Measurements from ENCODE around the gene SIX2. TPM values are rescaled to one million over a fixed set of nuclear protein-coding genes. Genes with fewer than 3 reads are reported as not detected.
A peak's percentile ranks its signal among the peaks of the same experiment; 100 is the strongest.
"Not testable (repeated sequence)": the region's sequence is repeated elsewhere in the genome, so short reads cannot be mapped to it uniquely, and the experiment has no call there.

The SIX2 gene
- not detected for total RNA-seq

DNA sequence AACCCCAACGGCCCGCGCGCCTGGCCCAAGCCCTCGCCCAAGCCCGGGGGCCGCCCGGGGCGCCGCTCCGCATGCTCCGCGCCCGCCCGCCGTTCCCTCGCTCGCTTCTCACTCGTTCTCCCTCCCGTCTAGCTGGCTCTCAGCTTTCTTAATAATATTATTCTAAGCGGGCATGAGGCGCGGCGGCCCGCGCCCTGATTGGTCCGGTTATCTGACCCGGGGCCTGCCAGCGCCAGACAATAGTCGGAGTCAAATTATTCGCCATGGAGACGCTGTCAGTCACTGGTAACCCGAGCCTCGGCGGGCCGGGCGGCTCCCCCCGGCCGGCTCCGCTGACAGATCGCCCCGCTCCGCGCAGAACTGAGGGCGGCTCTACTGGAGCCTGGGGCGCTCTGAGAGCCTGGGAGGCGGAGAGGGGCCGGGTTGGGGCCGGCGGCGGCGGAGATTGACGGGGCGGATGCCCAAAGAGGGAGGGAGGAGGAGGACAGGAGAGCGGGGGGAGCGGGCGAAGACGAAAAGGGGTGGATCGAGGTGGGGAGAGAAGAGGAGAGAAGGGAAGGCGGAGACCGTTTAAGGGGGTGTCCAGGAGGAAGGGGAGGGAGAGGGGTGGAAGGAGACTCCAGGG lies at the start of gene SIX2:
SIX2 (minus strand) TSS at position 150 of the 625 bp plus-strand sequence. CDS start 342 bp downstream, outside the sequence.
- peak; percentile 54 for DNase-seq (ENCODE audit: low spot score)

DNA sequence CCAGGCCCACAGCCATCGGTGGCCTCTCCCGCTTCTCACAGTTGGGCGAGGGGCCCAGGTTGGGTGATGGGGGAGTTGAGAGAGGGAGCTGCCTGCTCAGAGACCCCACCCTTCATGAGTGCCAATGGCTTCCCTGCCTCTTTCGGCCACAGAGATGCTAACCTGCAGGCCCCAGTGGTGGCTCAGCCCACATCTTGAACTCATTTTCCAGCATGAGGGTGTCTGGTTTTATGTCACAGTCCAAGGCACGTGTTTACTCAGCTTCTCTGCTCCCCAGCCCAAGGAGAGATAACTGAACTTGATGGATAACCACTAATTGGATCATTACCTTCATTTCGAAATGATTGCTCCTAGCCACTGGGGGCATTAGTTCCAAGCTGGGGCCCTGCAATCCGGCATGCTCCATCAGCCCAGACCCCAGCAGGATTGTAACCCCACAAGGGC lies 45.9 kb upstream of the SIX2 start:
- no peak for DNase-seq (ENCODE audit: low spot score)

DNA sequence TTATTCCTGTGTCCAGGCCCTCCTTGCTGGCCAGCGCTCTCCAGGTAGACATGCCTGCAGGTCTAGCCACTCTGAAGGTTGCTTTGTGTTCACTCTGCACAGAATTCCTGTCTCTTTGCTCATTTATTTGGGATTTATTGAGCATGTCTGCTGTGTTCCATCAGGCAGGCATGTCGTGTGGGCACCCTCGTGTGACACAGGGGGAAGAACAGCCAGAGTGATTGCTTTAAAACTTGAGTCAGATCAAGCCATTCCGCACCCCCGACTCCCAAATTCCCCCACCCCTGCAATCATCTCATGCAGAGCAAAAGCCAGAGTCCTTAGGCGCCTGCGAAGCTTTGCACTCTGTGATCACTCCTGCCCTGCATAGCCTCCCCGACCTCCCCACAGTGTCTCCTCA lies 44.7 kb upstream of the SIX2 start:
- DNase-seq (ENCODE audit: low spot score): no peak

DNA sequence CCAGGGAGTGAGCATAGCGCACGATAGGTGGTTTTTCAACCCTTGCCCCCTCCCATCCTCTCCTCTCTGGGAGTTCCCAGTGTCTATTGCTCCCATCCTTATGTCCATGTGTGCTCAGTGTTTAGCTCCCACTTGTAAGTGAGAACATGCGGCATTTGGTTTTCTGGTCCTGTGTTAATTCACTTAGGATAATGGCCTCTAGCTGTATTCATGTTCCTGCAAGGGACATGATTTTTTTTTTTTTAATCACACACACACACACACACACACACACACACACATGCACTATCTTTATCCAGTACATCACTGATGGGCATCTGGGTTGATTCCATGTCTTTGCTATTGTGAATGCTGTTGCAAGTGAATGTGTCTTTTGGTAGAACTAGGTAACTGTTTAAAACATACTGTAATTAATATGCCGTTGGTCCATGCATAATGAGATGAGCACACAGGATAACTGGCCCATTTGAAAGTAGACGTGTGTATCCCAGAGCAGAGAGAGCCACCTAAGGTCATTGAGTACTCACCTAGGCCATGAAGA lies 43.2 kb upstream of the SIX2 start:
- DNase-seq (ENCODE audit: low spot score): no peak

DNA sequence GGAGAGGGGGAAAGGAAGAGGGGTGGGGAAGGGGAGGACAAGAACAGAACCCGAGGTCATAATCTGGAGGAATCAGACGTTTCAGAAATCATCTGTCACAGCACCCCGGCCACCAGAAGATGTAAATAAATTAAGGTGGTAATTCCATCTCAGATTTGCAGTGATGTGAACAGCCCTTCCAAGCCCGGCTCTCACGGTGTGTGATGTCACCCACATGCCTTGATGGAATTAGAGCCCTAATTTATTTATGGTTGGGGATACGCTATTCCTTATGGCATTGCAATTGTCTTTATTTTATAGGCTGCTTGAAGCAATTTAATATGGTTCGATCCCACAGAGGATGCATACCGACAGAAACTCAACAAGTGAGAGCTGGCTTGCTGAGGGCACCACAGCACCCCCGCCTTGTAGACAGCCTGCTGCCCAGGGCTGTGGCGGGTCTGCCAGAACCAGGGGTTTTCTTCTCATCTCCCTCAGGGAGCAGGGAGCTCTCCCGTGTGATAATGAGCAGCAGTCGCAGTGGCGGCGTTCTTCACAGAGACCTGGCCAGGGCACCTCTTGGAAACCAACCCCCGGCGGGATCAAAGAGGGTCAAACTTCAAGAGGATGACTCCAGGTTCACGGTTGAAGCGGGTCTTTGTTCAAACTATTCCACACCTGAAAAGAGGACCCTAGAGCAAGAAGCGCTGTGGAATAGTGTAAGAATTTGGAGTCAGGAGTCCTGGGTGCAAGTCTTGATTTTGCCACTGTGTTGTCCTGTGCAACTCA lies 40.5 kb upstream of the SIX2 start:
- no peak for DNase-seq (ENCODE audit: low spot score)

DNA sequence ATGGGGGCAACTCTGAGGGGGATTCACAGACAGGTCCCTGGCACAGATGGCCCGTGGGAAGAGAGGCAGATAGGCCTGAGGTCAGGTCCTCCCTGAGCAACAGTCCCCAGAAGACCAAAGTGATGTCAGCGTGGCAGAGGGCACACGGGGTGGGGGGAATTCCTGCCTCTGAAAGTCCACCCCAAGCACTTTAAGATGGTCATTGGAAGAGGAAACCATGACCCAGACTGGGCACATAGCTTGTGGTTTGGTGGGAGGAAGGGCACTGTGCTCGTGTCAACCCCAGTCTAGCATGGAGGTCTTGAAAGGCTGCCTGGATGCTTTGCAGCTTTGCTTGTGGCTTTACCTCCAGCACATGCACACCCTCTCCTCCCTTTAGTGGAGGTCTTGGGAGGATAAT lies 38.0 kb upstream of the SIX2 start:
- DNase-seq (ENCODE audit: low spot score): no peak

DNA sequence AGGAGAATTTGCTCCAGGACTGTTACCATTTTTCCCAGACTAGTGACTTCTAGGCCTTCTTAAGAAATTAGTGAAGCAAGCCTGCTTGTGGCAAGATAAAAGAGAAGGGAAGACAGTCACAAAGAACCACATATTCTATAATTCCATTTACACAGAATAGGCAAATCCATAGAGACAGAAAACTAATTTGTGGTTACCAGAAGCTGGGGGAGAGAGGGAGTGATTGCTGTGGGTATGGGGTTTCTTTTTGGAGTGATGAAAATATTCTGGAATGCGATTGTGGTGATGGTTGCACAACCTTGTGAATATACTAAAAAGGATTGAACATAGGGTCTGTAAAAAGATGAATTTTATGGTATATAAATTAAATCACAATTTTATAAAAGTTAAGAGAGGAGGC lies 37.5 kb upstream of the SIX2 start:
- no peak for DNase-seq (ENCODE audit: low spot score)

DNA sequence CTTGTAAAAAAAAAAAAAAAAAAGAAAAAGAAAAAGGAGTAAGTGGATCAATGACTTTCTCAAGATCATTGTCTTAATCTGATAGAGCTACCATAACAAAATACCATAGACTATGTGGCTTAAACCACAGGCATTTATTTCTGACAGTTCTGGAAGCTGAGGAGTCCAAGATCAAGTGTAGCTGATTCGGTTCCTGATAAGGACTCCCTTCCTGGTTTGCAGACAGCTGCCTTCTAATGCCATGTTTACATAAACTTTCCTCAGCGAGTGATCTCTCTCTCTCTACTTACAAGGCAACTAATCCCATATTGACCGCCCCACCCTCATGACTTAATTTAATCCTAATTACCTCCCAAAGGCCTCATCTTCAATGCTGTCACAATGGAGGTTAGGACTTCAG lies 36.5 kb upstream of the SIX2 start:
- no peak for DNase-seq (ENCODE audit: low spot score)

DNA sequence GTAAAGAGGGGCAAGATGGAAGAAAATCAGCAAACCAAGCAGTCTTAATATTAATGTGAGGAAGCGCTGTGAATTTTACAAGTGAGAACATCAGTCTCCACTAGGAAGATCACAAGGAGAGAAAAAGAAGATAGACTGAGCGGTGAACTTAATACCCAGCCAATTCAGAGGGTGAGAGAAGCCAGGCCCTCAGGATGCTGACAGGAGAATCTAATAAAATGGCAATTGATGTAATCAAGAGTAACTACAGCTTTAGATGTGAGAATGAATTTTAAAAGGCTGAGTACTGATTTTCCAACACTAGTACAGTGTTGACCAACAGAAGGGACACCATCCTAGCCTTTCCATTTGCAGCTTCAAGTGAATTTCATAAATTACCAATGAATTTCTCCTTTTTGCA lies 35.7 kb upstream of the SIX2 start:
- no peak for DNase-seq (ENCODE audit: low spot score)

DNA sequence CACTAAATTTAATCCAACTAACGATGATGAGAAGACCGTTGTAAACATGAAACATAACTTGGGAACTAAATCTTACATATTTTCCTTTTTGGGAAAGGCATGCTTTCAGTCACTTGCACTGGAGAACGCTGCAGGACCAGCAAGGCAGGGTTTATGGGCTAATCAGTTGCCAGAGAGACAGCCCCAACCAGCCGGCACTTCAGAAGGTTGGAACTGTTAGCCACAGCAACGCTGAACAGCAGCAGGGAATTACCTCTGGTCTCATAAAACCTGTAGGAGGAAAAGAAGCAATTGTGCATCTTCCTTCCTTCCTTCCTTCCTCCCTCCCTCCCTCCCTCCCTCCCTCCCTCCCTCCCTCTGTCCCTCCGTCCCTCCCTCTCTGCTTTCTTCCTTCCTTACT lies 33.9 kb upstream of the SIX2 start:
- no peak for DNase-seq (ENCODE audit: low spot score)

DNA sequence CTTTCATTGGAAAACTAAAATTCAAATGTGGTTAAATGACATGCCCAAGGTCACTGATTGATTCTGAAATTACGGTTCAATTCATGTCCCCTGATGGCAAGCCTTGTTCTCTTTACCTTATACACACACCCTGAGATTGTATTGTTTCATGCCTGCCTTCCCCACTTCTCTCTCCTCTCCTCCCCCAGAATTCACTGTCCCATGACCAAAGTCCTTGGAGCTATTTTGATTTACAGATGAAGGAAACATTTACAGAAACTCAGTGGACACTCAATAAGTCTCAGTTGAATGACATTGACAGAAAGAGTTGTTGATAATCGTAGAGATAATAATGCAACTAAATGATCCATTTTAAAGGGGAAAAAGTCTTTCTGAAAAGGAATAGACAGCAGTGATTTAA lies 33.1 kb upstream of the SIX2 start:
- DNase-seq (ENCODE audit: low spot score): no peak

DNA sequence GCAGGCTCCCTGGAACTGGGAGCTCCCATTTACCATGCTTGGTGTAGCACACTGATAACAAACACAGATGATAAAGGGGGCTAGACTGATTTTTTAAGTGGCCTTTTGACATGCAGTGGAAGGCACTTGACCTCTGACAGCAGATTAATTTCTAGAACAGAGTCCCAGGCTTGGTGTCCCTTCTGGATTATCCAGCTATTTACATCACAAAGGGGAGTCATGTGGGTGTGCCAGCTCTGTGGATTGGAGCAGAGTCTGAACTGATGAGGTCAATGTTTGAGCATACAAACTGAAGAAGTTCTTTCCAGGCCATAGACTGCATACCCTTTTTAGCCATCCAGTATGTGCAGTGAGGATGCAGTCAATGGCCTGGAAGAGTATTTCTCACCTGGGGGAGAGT lies 31.5 kb upstream of the SIX2 start:
- no peak for DNase-seq (ENCODE audit: low spot score)

DNA sequence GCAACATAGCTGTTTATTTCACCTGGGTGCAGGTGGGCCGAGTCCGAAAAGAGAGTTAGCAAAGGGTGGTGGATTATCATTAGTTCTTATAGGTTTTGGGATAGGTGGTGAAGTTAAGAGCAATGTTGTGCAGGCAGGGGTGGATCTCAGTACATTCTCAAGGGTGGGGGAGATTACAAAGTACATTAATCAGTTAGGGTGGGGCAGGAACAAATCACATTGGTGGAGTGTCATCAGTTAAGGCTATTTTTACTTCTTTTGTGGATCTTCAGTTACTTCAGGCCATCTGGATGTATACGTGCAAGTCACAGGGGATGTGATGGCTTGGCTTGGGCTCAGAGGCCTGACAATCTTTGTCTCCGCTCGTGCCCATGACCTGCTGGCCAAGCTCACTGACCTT lies 30.6 kb upstream of the SIX2 start:
- not testable (repeated sequence) for DNase-seq (ENCODE audit: low spot score)

DNA sequence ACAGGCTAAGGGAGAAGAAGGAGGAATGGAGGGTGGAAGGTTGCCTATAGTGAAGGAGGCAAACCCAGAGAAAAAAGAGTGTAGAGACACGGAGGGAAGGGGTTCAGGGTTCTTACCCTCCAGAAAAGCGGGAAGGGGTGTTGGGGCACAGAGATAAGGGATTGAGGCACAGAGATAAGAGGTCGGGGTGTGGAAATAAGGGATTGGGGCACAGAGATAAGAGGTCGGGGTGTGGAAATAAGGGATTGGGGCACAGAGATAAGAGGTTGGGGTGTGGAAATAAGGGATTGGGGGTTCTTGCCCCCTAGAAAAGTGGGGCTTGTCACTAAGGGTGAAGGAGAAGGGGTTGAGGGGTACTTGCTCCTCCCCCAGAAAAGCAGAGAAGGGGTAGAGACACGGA lies 29.6 kb upstream of the SIX2 start:
- DNase-seq (ENCODE audit: low spot score): not testable (repeated sequence)

DNA sequence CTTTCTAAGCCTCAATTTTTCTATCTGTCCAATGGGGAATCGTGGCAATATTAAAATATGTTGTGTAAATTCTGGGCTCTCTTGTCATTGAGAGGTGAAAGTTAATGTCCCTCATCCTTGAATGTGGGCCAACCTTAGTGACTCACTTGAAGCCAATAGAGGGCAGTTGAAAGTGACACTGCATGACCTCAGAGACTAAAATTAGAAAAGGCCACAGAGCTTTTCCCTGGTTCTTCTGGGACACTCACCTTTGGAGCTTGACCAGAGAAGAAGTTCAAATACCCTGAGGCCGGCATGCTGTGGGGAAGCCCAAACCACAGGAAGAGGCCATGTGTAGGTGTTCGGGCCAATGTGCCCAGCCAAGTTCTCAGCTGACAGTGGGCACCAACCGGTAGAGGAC lies 24.1 kb upstream of the SIX2 start:
- DNase-seq (ENCODE audit: low spot score): no peak

DNA sequence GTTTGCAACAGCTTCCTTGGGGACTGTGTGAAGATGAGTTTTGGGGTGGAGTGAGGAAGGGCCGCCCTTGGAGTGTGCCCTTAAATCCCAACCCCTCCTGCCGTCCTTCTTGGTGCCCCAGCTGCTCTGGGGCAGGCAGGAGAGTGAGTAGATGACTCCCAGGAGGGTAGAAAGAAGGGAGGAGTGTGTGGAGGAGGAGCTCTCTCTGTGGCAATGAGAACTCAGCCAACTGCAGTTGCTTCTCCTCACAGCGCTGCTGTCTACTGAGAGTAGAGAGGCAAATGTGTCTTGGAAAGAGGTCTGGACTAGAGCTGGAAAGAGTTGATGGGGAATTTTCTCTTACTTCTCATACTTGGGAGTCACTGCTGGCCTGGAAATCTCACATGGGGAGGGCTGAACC lies 21.8 kb upstream of the SIX2 start:
- no peak for DNase-seq (ENCODE audit: low spot score)

DNA sequence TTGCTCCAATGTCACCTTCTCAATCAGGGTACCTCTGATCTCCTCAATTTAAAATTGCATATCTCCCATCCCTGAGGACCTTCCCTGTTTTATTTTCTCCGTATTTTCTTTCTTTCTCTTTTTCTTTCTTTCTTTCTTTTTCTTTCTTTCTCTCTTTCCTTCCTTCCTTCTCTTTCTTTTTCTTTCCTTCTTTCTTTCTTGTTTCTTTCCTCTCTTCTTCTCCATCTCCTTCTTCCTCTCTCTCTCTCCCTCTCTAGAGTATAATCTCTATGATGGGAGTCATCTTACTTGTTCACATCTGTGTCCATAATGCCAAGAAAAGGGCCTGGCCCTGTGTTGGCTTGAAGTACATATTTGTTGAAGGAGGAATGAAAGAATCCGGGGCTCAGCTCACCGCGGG lies 21.3 kb upstream of the SIX2 start:
- no peak for DNase-seq (ENCODE audit: low spot score)

DNA sequence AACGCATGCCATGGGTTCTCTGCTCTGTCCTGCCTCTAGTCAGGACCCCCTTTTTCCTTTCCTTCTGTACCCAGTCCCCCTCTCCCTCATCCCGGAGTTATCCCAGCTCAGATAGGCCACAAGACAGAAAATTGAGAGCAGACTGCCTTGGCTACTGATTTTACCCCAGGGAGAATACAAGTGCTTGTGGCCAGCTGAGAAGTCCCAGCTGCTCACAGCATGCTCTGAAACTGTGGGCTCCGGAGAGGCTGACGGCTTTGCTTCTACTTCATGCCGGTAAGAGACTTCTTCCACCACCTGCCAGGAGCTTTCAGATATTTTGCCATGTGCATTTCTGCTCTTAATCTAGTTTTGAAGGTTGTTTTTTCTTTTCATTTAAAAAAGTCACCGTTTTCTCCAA lies 20.0 kb upstream of the SIX2 start:
- DNase-seq (ENCODE audit: low spot score): no peak

DNA sequence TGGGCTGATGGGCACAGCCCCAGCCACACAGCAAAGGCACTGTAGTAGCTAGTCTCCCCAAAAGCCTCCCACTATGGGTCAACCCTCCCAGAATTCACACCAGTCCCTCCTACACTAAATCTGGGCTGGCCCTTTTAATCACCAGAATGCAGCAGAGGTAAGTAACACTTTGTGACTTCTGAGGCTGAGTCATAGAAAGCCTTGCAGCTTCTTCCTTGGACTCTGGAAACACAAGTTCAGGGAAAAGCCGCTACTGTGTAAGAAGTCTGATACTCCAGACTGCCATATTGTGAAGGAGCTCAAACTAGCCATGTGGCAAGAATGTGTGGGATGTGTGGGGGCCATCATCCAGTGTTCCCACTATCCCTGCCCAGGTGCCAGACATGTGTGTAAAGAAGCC lies 19.0 kb upstream of the SIX2 start:
- no peak for DNase-seq (ENCODE audit: low spot score)

DNA sequence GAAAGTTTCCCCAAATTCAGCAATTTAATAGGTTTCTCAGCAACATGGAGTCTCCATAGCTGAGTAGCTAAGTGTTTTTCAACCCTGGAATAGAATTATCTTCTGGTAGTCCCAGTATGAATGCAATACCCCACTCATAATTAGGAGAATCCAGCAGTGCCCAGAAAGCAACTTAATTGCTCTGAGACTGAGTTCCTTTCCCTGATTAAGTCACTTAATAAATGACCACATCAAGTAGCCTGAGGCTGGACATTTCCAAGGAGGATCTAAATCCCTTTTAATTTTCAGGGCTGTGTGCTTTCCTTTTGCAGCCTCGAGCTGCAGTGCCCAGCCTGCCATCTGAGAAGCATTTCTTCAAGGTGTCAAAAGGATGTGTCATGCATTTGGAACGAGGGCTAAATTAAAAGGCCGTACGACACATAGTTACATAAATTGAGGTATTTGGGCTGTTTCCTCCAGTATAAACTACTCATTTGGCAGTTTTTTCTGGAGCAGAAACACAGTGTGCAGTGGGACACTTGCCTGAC lies 17.7 kb upstream of the SIX2 start:
- no peak for DNase-seq (ENCODE audit: low spot score)

DNA sequence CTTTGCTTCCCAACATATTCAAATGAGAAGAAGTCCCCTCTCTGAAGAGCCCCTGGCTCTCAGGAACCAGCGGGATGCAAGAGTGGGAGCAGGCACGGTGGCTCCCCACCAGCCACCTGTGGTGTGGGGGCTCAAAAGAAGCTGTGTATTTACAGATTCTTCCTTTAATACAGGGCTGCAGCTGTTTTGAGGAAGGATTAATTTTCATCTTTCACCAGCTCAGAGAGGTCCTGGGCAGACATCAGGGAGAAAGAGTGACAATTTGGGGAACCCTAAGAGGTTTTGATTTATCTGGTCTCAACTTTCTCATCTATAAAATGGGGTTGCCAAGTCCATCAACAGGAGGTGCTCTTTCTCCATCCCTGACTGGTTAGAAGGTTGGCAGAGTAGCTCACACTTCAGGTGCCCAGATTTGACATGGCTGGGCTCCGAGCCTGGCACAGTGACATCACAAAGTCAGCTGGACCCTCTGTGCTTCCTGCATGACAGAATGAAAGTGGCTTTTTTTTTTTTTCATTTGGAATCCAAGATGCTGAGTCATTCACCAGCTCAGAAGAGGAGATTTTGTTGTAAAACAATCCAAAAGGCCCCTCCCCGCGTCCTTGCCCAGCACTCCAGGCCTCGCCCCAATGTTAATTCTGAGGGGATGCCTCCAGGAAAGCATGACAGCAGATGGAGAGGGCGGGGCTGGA lies 15.5 kb upstream of the SIX2 start:
- DNase-seq (ENCODE audit: low spot score): no peak

DNA sequence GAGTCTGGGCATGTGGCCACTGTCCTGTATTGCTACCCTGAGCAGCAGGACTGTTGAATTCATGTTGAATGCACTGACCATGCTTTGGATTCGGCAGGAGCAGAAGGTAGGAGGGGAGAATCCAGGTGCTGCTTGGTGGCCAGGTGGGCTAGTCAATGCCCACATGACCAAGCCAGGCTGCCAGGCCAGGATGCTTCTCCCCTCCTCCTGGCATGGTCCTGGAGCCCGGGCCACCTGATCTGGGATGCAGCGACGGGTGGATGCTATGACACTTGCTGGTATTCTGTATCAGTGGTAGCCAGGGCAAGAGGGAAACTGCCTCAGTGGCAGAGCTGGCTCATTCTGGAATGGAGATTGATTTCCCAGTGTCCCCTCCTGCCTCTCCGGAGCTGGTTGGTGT lies 14.8 kb upstream of the SIX2 start:
- DNase-seq (ENCODE audit: low spot score): no peak

DNA sequence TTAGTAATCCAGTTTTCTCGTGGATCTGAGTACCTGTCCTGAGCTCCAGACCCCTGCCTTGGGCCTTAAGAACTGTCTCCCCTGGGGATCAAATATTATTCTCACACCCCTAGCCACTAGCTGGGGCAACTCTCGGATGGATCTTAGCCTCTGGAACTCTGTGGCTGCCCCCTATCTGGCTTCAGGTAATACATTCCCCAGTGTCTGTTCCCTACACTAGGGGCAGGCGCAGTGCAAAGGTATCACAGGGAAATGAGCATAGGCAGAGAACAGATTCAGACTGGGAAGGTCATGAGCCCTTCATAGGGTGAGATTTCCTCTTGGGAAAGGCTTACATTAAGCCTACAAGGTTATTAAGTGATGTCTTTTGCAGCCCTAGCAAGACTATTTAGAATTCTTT lies 11.2 kb upstream of the SIX2 start:
- no peak for DNase-seq (ENCODE audit: low spot score)

All from mucosa of gallbladder (tissue), 1 donor.